CD4-positive, alpha-beta memory T cell (primary cell): ENCODE data around the gene TNFSF10. TPM values are rescaled to one million over a fixed set of nuclear protein-coding genes. Genes with fewer than 3 reads are reported as not detected.
"Not testable (repeated sequence)": the region's sequence is repeated elsewhere in the genome, so short reads cannot be mapped to it uniquely, and the experiment has no call there.

ENCODE experiments used
- CTCF ChIA-PET: fragments of 350-600 bp; sonication (Branson Sonifier 250); formaldehyde crosslinking; loops from one replicate; lab custom pipeline; 2021; ENCODE audit warnings: inconsistent platforms; ENCODE audit not compliant: partially characterized antibody; lab: Charles Lee
- POLR2A ChIA-PET: fragments of 350-600 bp; sonication (Branson Sonifier 250); formaldehyde crosslinking; loops from one replicate; lab custom pipeline; 2021; ENCODE audit not compliant: partially characterized antibody; lab: Charles Lee
- DNase-seq, 5 donors: peaks; one replicate each; pipeline versions ENCODE4 v3.0.0 to v3.0.0-alpha.2; 2020 to 2022; ENCODE audit warnings: mixed read lengths in 1 of 5
- H3K27ac ChIP-seq: one replicate; pipeline ENCODE4 v1.7.0; 2013; ENCODE audit warnings: low read depth, low read length
- H3K27me3 ChIP-seq: 2 replicates; pipeline ENCODE4 v1.7.0; 2013; ENCODE audit warnings: mild to moderate bottlenecking, low read length, moderate library complexity; ENCODE audit not compliant: insufficient read depth
- H3K36me3 ChIP-seq: 2 replicates; pipeline ENCODE4 v1.7.0; 2013; ENCODE audit warnings: mild to moderate bottlenecking, low read length, moderate library complexity; ENCODE audit not compliant: insufficient read depth
- H3K4me1 ChIP-seq: 2 replicates; pipeline ENCODE4 v1.7.0; 2013; ENCODE audit warnings: mild to moderate bottlenecking, low read length, moderate library complexity; ENCODE audit not compliant: insufficient read depth
- H3K4me3 ChIP-seq, 2 donors: one replicate each; pipeline ENCODE4 v1.7.0; 2013; ENCODE audit warnings: low read length in 2 of 2, mild to moderate bottlenecking in 1 of 2
- H3K9me3 ChIP-seq, 2 donors: one replicate each; pipeline ENCODE4 v1.7.0; 2013; ENCODE audit warnings: low read length in 2 of 2, control low read depth in 1 of 2; ENCODE audit not compliant: control insufficient read depth in 1 of 2
- H3K27ac Mint-ChIP-seq, 7 donors: one replicate each; pipeline ENCODE4 v1.8.0; 2020 to 2021; ENCODE audit warnings: mixed read lengths in 7 of 7, mild to moderate bottlenecking in 6 of 7, inconsistent platforms in 3 of 7, moderate library complexity in 3 of 7
- H3K27me3 Mint-ChIP-seq, 2 donors: one replicate each; pipeline ENCODE4 v1.8.0; 2020 to 2021; ENCODE audit warnings: mixed read lengths in 2 of 2
- H3K36me3 Mint-ChIP-seq, 2 donors: one replicate each; pipeline ENCODE4 v1.8.0; 2020 to 2021; ENCODE audit warnings: mixed read lengths in 2 of 2, inconsistent platforms in 1 of 2, mild to moderate bottlenecking in 1 of 2
- H3K4me1 Mint-ChIP-seq, 4 donors: one replicate each; pipeline ENCODE4 v1.8.0; 2020 to 2021; ENCODE audit warnings: mixed read lengths in 4 of 4, mild to moderate bottlenecking in 1 of 4
- H3K4me3 Mint-ChIP-seq, 8 donors: one replicate each; pipeline ENCODE4 v1.8.0; 2020 to 2021; ENCODE audit warnings: mixed read lengths in 8 of 8, mild to moderate bottlenecking in 7 of 8, moderate library complexity in 6 of 8, inconsistent platforms in 3 of 8
- H3K9me3 Mint-ChIP-seq, 8 donors: one replicate each; pipeline ENCODE4 v1.8.0; 2020 to 2021; ENCODE audit warnings: mixed read lengths in 8 of 8, mild to moderate bottlenecking in 5 of 8, inconsistent platforms in 3 of 8, moderate library complexity in 1 of 8
- intact Hi-C: fragments of 100-400 bp; cut with micrococcal nuclease; formaldehyde crosslinking; loops from one replicate; pipeline ENCODE4 v1.15.1; 2023
- polyA plus RNA-seq, 2 donors: library from polyadenylated mRNA; unstranded; fragments of 300-500 nt; fragmentation: Illumina TruSeq; gene quantifications; one replicate each; pipeline ENCODE4 v1.2.3, GENCODE V29; 2021
- total RNA-seq, 2 experiments: library from RNA; stranded (reverse); gene quantifications; one replicate each; pipeline ENCODE4 v1.2.3, GENCODE V29; 2021

TNFSF10 gene
- total and polyA plus RNA-seq, 4 experiments from 2014 or later = 63.4 to 107 (median 77.5) TPM

DNA sequence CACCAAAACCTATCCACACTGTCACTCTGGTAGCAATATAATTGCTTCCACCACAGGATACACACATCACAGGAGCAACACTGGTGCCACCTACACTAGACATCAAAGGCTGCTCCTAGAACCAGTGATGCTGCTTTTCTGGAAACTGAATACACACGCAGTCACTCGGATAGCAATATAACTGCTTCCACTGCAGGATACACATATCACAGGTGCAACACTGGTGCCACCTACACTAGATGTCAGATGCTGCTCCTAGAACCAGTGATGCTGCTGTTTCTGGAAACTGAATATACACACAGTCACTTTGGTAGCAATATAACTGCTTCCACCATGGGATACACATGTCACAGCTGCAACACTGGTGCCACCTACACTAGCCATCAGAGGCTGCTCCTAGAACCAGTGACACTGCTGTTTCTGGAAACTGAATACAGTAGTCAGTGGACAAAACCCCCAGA, 6.9 kb upstream of the TNFSF10 start:
- peaks cover 23% of the 10 kb centered on the region for H3K4me1 ChIP-seq
- POLR2A ChIA-PET = interaction anchor here (1.1 to 4.3 kb wide), 10 partner anchors 8 to 66 kb away, joined by 4 to 44 read pairs (median 8); partner anchors contain the start of gene TNFSF10
- peak in 1 of 5 donors; percentile 43 for DNase-seq
- no peaks in the 10 kb centered on the region for H3K9me3 ChIP-seq
- H3K27me3 ChIP-seq = no peaks in the 10 kb centered on the region
- no peak overlapping the region for H3K27ac ChIP-seq
- no peak overlapping the region for H3K4me3 ChIP-seq
- no peaks in the 10 kb centered on the region for H3K36me3 ChIP-seq
- Mint-ChIP-seq H3K9me3 (no peaks in the 10 kb centered on the region), H3K36me3 (no peaks in the 10 kb centered on the region), H3K27ac (peak overlapping the region in 6 of 7 donors; percentile 61 to 90 (median 76)), H3K4me3 (peak overlapping the region in 7 of 8 donors; percentile 26 to 81 (median 61)), H3K4me1 (peaks cover 18 to 33% (median 28%) of the 10 kb centered on the region in 4 donors), H3K27me3 (no peaks in the 10 kb centered on the region)
- CTCF ChIA-PET = interaction anchor here (0.8 to 3.9 kb wide), 18 partner anchors 8 to 220 kb away, joined by 3 to 37 read pairs (median 6); partner anchors contain the start of gene ECT2
- intact Hi-C loops = loop anchor here (2.0 kb wide), 1 partner anchor 39 kb away; no protein-coding TSS in a partner anchor

DNA sequence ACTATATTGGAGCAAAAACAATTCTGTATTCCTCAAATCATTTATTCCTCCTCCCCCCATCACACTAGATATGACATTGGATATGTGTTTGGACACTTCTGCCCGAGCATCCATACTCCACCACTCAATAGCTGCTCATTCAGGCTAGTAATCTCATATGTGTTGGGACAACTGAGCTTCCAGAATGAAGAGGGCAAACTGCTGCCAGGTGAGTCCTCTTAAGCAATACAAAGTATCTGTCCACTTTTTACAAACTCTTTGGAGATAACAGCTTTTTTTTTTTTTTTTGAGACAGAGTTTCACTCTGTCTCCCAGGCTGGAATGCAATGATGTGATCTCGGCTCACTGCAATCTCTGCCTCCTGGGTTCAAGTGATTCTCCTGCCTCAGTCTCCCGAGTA, 5.4 kb upstream of the TNFSF10 start:
- no peaks in the 10 kb centered on the region for H3K36me3 Mint-ChIP-seq
- H3K4me3 ChIP-seq = no peak overlapping the region
- H3K27ac ChIP-seq = no peak overlapping the region
- no peaks in the 10 kb centered on the region for H3K27me3 ChIP-seq
- DNase-seq = no peak
- H3K4me3 Mint-ChIP-seq = no peak overlapping the region
- CTCF ChIA-PET = interaction anchor here (1.5 to 3.9 kb wide), 4 partner anchors 9 to 66 kb away, joined by 4 to 37 read pairs (median 12); no protein-coding TSS in a partner anchor
- POLR2A ChIA-PET = interaction anchor here (0.6 to 4.3 kb wide), 3 partner anchors 9 to 61 kb away, joined by 3 to 44 read pairs (median 4); no protein-coding TSS in a partner anchor
- peaks cover 26 to 44% (median 37%) of the 10 kb centered on the region in 4 donors for H3K4me1 Mint-ChIP-seq
- H3K27me3 Mint-ChIP-seq = no peaks in the 10 kb centered on the region
- no peaks in the 10 kb centered on the region for H3K9me3 ChIP-seq
- no peaks in the 10 kb centered on the region for H3K36me3 ChIP-seq
- no peak overlapping the region for H3K27ac Mint-ChIP-seq
- peaks cover 0 to 2% (median 0%) of the 10 kb centered on the region in 8 donors for H3K9me3 Mint-ChIP-seq
- intact Hi-C loops = no loop called here
- peaks cover 38% of the 10 kb centered on the region for H3K4me1 ChIP-seq

DNA sequence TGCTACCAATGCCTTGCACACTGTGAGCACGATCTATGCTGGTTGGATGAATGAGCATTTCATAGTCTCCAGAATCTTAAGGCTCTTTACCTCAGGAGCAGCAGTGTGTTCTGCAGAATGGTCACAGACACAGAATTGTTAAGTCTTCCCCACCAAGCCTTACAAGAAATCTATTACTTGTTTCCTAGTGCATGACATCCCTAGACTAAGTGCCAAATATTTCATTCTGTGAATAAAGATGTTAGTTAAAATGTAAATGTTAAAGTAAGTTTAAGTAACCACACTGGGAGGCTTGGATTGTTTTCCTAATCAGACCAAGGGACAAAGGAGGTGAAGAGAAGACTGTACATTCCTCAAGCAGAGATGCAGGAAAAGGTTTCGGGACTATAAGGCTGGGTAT, 4.1 kb upstream of the TNFSF10 start:
- H3K4me3 ChIP-seq = no peak overlapping the region
- H3K9me3 Mint-ChIP-seq = peaks cover 0 to 2% (median 0%) of the 10 kb centered on the region in 8 donors
- CTCF ChIA-PET = no interaction called here
- no peak overlapping the region for H3K27ac ChIP-seq
- no peak for DNase-seq
- no peaks in the 10 kb centered on the region for H3K36me3 ChIP-seq
- intact Hi-C loops = no loop called here
- peaks cover 25 to 48% (median 38%) of the 10 kb centered on the region in 4 donors for H3K4me1 Mint-ChIP-seq
- H3K27me3 Mint-ChIP-seq = no peaks in the 10 kb centered on the region
- no peaks in the 10 kb centered on the region for H3K9me3 ChIP-seq
- no peaks in the 10 kb centered on the region for H3K27me3 ChIP-seq
- POLR2A ChIA-PET = interaction anchor here (0.7 kb wide), 1 partner anchor 23 kb away, joined by 3 read pairs; no protein-coding TSS in a partner anchor
- H3K4me3 Mint-ChIP-seq = no peak overlapping the region
- H3K27ac Mint-ChIP-seq = peak overlapping the region in 1 of 7 donors; percentile 2
- H3K4me1 ChIP-seq = peaks cover 42% of the 10 kb centered on the region
- peaks cover 0 to 9% of the 10 kb centered on the region in 2 donors for H3K36me3 Mint-ChIP-seq

DNA sequence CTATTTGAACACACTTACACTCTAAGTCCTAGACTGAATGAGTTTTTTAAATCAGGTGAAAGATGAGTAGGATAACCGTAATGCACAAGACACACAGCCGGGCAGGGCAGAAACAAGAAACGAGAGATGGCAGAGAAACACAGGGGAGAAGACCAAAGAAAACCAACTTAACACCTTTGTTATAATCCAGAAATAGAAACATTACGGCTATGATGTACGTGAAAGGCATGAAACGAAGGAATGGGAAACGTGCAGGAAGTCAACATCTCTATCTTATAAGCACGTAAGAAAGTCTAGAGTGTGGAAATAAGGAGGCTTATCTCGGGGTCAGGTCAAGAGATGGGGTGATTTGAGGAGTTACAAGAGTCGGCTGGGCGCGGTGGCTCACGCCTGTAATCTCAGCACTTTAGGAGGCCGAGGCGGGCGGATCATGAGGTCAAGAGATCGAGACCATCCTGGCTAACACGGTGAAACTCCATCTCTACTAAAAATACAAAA, 1.9 kb upstream of the TNFSF10 start:
- H3K4me1 Mint-ChIP-seq = peaks cover 27 to 58% (median 37%) of the 10 kb centered on the region in 4 donors
- H3K27me3 Mint-ChIP-seq = no peaks in the 10 kb centered on the region
- intact Hi-C loops = no loop called here
- H3K36me3 Mint-ChIP-seq = peaks cover 0 to 26% of the 10 kb centered on the region in 2 donors
- no peak for DNase-seq
- Histone ChIP-seq H3K9me3 (no peaks in the 10 kb centered on the region), H3K27ac (no peak overlapping the region), H3K27me3 (no peaks in the 10 kb centered on the region), H3K4me1 (peaks cover 32% of the 10 kb centered on the region), H3K36me3 (no peaks in the 10 kb centered on the region), H3K4me3 (no peak overlapping the region)
- CTCF ChIA-PET = no interaction called here
- no peak overlapping the region for H3K4me3 Mint-ChIP-seq
- POLR2A ChIA-PET = interaction anchor here (1.1 kb wide), 1 partner anchor 8 kb away, joined by 4 read pairs; no protein-coding TSS in a partner anchor
- H3K9me3 Mint-ChIP-seq = peaks cover 0 to 2% (median 0%) of the 10 kb centered on the region in 8 donors
- H3K27ac Mint-ChIP-seq = peak overlapping the region in 6 of 7 donors; percentile 0 to 87 (median 30)

DNA sequence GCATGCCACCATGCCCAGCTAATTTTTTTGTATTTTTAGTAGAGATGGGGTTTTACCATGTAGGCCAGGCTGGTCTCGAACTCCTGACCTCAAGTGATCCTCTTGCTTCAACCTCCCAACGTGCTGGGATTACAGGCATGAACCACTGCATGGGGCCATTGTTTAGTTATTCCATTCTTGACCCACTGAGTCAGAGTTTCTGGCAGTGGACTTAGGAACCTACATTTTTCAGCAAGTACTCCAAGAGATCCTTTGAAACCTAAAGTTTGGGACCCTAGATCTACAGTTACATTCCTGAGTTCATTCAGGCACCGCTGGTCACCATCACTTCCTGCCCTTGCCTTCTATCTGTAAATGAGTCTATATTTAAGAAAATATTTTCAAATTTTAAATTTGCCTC, 1.4 kb upstream of the TNFSF10 start:
- Histone ChIP-seq H3K27me3 (no peaks in the 10 kb centered on the region), H3K4me3 (no peak overlapping the region), H3K9me3 (no peaks in the 10 kb centered on the region), H3K36me3 (no peaks in the 10 kb centered on the region), H3K4me1 (peaks cover 30% of the 10 kb centered on the region), H3K27ac (peak overlapping the region; percentile 19)
- Mint-ChIP-seq H3K9me3 (peaks cover 0 to 2% (median 0%) of the 10 kb centered on the region in 8 donors), H3K36me3 (peaks cover 3 to 26% of the 10 kb centered on the region in 2 donors), H3K4me1 (peaks cover 29 to 58% (median 36%) of the 10 kb centered on the region in 4 donors), H3K27me3 (no peaks in the 10 kb centered on the region), H3K27ac (peak overlapping the region in 6 of 7 donors; percentile 41 to 97 (median 94)), H3K4me3 (peak overlapping the region in 4 of 8 donors; percentile 12 to 100 (median 97))
- intact Hi-C loops = loop anchor here (5.0 kb wide), 1 partner anchor 58 kb away; no protein-coding TSS in a partner anchor
- no peak for DNase-seq
- POLR2A ChIA-PET = interaction anchor here (3.3 to 10.1 kb wide), 4 partner anchors 11 to 69 kb away, joined by 41 to 166 read pairs (median 59); no protein-coding TSS in a partner anchor
- CTCF ChIA-PET = interaction anchor here (1.3 to 13.9 kb wide), 2 partner anchors 9 to 70 kb away, joined by 5 to 174 read pairs; no protein-coding TSS in a partner anchor

DNA sequence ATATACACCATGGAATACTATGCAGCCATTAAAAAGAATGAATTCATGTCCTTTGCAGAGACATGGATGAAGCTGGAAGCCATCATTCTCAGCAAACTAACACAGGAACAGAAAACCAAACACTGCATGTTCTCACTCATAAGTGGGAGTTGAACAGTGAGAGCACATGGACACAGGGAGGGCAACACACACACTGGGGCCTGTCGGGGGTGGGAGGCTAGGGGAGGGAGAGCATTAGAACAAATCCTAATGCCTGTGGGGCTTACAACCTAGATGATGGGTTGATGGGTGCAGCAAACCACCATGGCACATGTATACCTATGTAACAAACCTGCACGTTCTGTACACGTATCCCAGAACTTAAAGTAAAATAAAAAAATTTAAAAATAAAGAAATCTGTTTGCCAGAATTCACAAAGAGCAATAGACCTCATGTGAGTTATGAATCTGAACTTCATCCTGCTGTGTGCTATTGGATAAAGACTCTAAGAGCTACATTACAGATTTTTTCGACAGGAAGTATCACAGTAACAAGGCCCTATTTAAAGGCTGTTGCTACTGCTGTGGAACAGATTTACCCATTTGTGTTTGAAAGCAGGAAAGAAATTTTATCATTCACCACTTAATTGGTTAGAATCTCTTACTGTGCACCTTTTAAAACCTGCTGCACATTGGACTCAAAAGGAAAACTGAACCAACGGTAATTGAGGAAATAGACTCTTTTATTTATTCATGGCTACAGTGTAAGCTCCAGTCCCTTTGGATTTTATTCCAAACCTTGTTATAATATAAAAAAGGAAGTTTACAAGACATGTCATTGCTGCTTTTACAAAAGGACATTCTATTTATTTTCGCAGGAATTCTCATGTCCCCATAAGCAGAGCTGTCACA, 1.1 kb downstream of the TNFSF10 start:
- peak in 1 of 5 donors; percentile 37 for DNase-seq
- not testable (repeated sequence) for H3K27me3 Mint-ChIP-seq, H3K9me3 ChIP-seq, H3K36me3 ChIP-seq, H3K27me3 ChIP-seq, H3K9me3 Mint-ChIP-seq
- H3K4me3 ChIP-seq = peak overlapping the region; percentile 96 to 98
- H3K27ac ChIP-seq = peak overlapping the region; percentile 79
- H3K4me1 Mint-ChIP-seq = peaks cover 39 to 77% (median 51%) of the 10 kb centered on the region in 4 donors
- ChIA-PET POLR2A (interaction anchor here (0.6 to 10.1 kb wide), 26 partner anchors 9 to 1273 kb away, joined by 3 to 166 read pairs (median 5); no protein-coding TSS in a partner anchor), CTCF (interaction anchor here (0.9 to 13.9 kb wide), 7 partner anchors 14 to 152 kb away, joined by 3 to 174 read pairs (median 5); no protein-coding TSS in a partner anchor)
- intact Hi-C loops = loop anchor here (2.0 to 5.0 kb wide), 2 partner anchors 15 to 60 kb away; no protein-coding TSS in a partner anchor
- H3K36me3 Mint-ChIP-seq = peaks cover 6 to 35% of the 10 kb centered on the region in 2 donors
- peaks cover 52% of the 10 kb centered on the region for H3K4me1 ChIP-seq
- peak overlapping the region; percentile 94 to 100 (median 96) for H3K4me3 Mint-ChIP-seq
- peak overlapping the region; percentile 92 to 97 (median 96) for H3K27ac Mint-ChIP-seq
